ENCODE measurements around the gene HAUS5.
"Not testable (repeated sequence)": the region's sequence is repeated elsewhere in the genome, so short reads cannot be mapped to it uniquely, and the experiment has no call there.

Gene HAUS5

GRCh38 chr19:35643255-35644205 lies 31.0 kb downstream of the HAUS5 start:
- under 1% methylated on average over 69 of the region's 69 CpGs for WGBS
- peak overlapping the region; percentile 74; the same call in 1 of the 2 replicates for H3K27ac ChIP-seq (ENCODE audit: low read depth, low read length)
- H3K4me1 ChIP-seq (ENCODE audit: insufficient read depth, low read length): peaks cover 26% of the 10 kb centered on the region

GRCh38 chr19:35644206-35644986 lies 31.9 kb downstream of the HAUS5 start:
- Histone ChIP-seq H3K4me1 (ENCODE audit: insufficient read depth, low read length) (peaks cover 26% of the 10 kb centered on the region), H3K36me3 (ENCODE audit: insufficient read depth, low read length) (no peaks in the 10 kb centered on the region), H3K9me3 (ENCODE audit: insufficient read depth, low read depth, low read length) (no peaks in the 10 kb centered on the region), H3K27ac (ENCODE audit: low read depth, low read length) (peak overlapping the region; percentile 2; the same call in 1 of the 2 replicates), H3K4me3 (ENCODE audit: low read length) (peak overlapping the region; percentile 67), H3K9ac (ENCODE audit: low read depth, low read length) (no peak overlapping the region), H3K27me3 (ENCODE audit: insufficient read depth, low read length) (peaks cover 14% of the 10 kb centered on the region)
- WGBS: 1% methylated on average over 60 of the region's 60 CpGs

More at GRCh38 chr19:35643255-35644205, 31.0 kb downstream of the HAUS5 start:
- Histone ChIP-seq H3K36me3 (ENCODE audit: insufficient read depth, low read length) (no peaks in the 10 kb centered on the region), H3K9ac (ENCODE audit: low read depth, low read length) (peak overlapping the region; percentile 74), H3K4me3 (ENCODE audit: low read length) (peak overlapping the region; percentile 67), H3K27me3 (ENCODE audit: insufficient read depth, low read length) (peaks cover 14% of the 10 kb centered on the region), H3K9me3 (ENCODE audit: insufficient read depth, low read depth, low read length) (no peaks in the 10 kb centered on the region)

GRCh38 chr19:35644987-35645679 lies 32.6 kb downstream of the HAUS5 start:
- H3K9ac ChIP-seq (ENCODE audit: low read depth, low read length): no peak overlapping the region

GRCh38 chr19:35645680-35646511 lies 33.4 kb downstream of the HAUS5 start:
- H3K9ac ChIP-seq (ENCODE audit: low read depth, low read length): no peak overlapping the region
- H3K27me3 ChIP-seq (ENCODE audit: insufficient read depth, low read length): peaks cover 14% of the 10 kb centered on the region
- no peak overlapping the region for H3K4me3 ChIP-seq (ENCODE audit: low read length)
- peaks cover 5% of the 10 kb centered on the region for H3K36me3 ChIP-seq (ENCODE audit: insufficient read depth, low read length)
- 86% methylated on average over 7 of the region's 7 CpGs for WGBS
- no peak overlapping the region for H3K27ac ChIP-seq (ENCODE audit: low read depth, low read length)
- peaks cover 23% of the 10 kb centered on the region for H3K4me1 ChIP-seq (ENCODE audit: insufficient read depth, low read length)
- no peaks in the 10 kb centered on the region for H3K9me3 ChIP-seq (ENCODE audit: insufficient read depth, low read depth, low read length)

More at GRCh38 chr19:35644987-35645679, 32.6 kb downstream of the HAUS5 start:
- 13% methylated on average over 19 of the region's 20 CpGs for WGBS
- H3K27ac ChIP-seq (ENCODE audit: low read depth, low read length): no peak overlapping the region
- no peaks in the 10 kb centered on the region for H3K9me3 ChIP-seq (ENCODE audit: insufficient read depth, low read depth, low read length)
- peaks cover 2% of the 10 kb centered on the region; the same call in 1 of the 2 replicates for H3K36me3 ChIP-seq (ENCODE audit: insufficient read depth, low read length)
- H3K4me3 ChIP-seq (ENCODE audit: low read length): peak overlapping the region; percentile 67
- H3K4me1 ChIP-seq (ENCODE audit: insufficient read depth, low read length): peaks cover 23% of the 10 kb centered on the region
- H3K27me3 ChIP-seq (ENCODE audit: insufficient read depth, low read length): peaks cover 14% of the 10 kb centered on the region

GRCh38 chr19:35648017-35648961 lies 35.8 kb downstream of the HAUS5 start, which contains the start of gene COX6B1:
Gene COX6B1, plus strand, starts transcription at chr19:35648323. Its CDS starts 2,921 bp downstream, at chr19:35651244.
- peaks cover 20% of the 10 kb centered on the region for H3K36me3 ChIP-seq (ENCODE audit: insufficient read depth, low read length)
- peak within 1 kb of the TSS; percentile 92 for H3K4me3 ChIP-seq (ENCODE audit: low read length)
- no peak within 1 kb of the TSS for H3K27ac ChIP-seq (ENCODE audit: low read depth, low read length)
- WGBS: under 1% methylated on average over 46 of the region's 46 CpGs
- peak within 1 kb of the TSS; percentile 78 for H3K9ac ChIP-seq (ENCODE audit: low read depth, low read length)
- H3K27me3 ChIP-seq (ENCODE audit: insufficient read depth, low read length): peaks cover 8% of the 10 kb centered on the region
- H3K4me1 ChIP-seq (ENCODE audit: insufficient read depth, low read length): peaks cover 10% of the 10 kb centered on the region; the same call in 1 of the 2 replicates
- no peaks in the 10 kb centered on the region for H3K9me3 ChIP-seq (ENCODE audit: insufficient read depth, low read depth, low read length)

GRCh38 chr19:35650581-35650980 lies 38.0 kb downstream of the HAUS5 start:
- 93% methylated on average over 9 of the region's 9 CpGs for whole genome bisulfite sequencing
- H3K4me3 ChIP-seq (ENCODE audit: low read length): no peak overlapping the region

GRCh38 chr19:35654828-35655227 lies 42.3 kb downstream of the HAUS5 start:
- not testable (repeated sequence) for H3K4me1 ChIP-seq (ENCODE audit: insufficient read depth, low read length); H3K27ac ChIP-seq (ENCODE audit: low read depth, low read length); H3K27me3 ChIP-seq (ENCODE audit: insufficient read depth, low read length); H3K9ac ChIP-seq (ENCODE audit: low read depth, low read length); H3K4me3 ChIP-seq (ENCODE audit: low read length); H3K9me3 ChIP-seq (ENCODE audit: insufficient read depth, low read depth, low read length)
- 96% methylated on average over 6 of the region's 6 CpGs for WGBS
- H3K36me3 ChIP-seq (ENCODE audit: insufficient read depth, low read length): peaks cover 71% of the 10 kb centered on the region

More at GRCh38 chr19:35650581-35650980, 38.0 kb downstream of the HAUS5 start:
- no peak overlapping the region for H3K9ac ChIP-seq (ENCODE audit: low read depth, low read length)
- H3K27me3 ChIP-seq (ENCODE audit: insufficient read depth, low read length): peaks cover 3% of the 10 kb centered on the region; the same call in 1 of the 2 replicates
- H3K27ac ChIP-seq (ENCODE audit: low read depth, low read length): no peak overlapping the region
- no peaks in the 10 kb centered on the region for H3K9me3 ChIP-seq (ENCODE audit: insufficient read depth, low read depth, low read length)
- H3K36me3 ChIP-seq (ENCODE audit: insufficient read depth, low read length): peaks cover 39% of the 10 kb centered on the region
- H3K4me1 ChIP-seq (ENCODE audit: insufficient read depth, low read length): peaks cover 5% of the 10 kb centered on the region; the same call in 1 of the 2 replicates

- Histone ChIP-seq H3K4me3 (ENCODE audit: low read length) (no peak overlapping the region), H3K27ac (ENCODE audit: low read depth, low read length) (no peak overlapping the region), H3K36me3 (ENCODE audit: insufficient read depth, low read length) (peaks cover 71% of the 10 kb centered on the region), H3K27me3 (ENCODE audit: insufficient read depth, low read length) (no peaks in the 10 kb centered on the region), H3K4me1 (ENCODE audit: insufficient read depth, low read length) (no peaks in the 10 kb centered on the region), H3K9ac (ENCODE audit: low read depth, low read length) (no peak overlapping the region), H3K9me3 (ENCODE audit: insufficient read depth, low read depth, low read length) (no peaks in the 10 kb centered on the region)
- 96% methylated on average over 4 of the region's 4 CpGs for WGBS
Observed at GRCh38 chr19:35655600-35655999, 43.1 kb downstream of the HAUS5 start.

GRCh38 chr19:35656700-35657099 lies 44.2 kb downstream of the HAUS5 start:
- Histone ChIP-seq H3K36me3 (ENCODE audit: insufficient read depth, low read length) (peaks cover 62% of the 10 kb centered on the region), H3K27ac (ENCODE audit: low read depth, low read length) (no peak overlapping the region), H3K4me3 (ENCODE audit: low read length) (no peak overlapping the region), H3K9me3 (ENCODE audit: insufficient read depth, low read depth, low read length) (no peaks in the 10 kb centered on the region), H3K9ac (ENCODE audit: low read depth, low read length) (no peak overlapping the region), H3K4me1 (ENCODE audit: insufficient read depth, low read length) (no peaks in the 10 kb centered on the region), H3K27me3 (ENCODE audit: insufficient read depth, low read length) (no peaks in the 10 kb centered on the region)
- 98% methylated on average over 6 of the region's 6 CpGs for WGBS
